NCI-H446 (cell line): ENCODE results near the gene ZDHHC9.
"Not testable (repeated sequence)": the region's sequence is repeated elsewhere in the genome, so short reads cannot be mapped to it uniquely, and the experiment has no call there.

ENCODE experiments used
- DNase-seq, 2 experiments: peaks; one replicate each; lab custom pipeline; 2025; lab: John Stamatoyannopoulos, UW

ZDHHC9 gene

DNA sequence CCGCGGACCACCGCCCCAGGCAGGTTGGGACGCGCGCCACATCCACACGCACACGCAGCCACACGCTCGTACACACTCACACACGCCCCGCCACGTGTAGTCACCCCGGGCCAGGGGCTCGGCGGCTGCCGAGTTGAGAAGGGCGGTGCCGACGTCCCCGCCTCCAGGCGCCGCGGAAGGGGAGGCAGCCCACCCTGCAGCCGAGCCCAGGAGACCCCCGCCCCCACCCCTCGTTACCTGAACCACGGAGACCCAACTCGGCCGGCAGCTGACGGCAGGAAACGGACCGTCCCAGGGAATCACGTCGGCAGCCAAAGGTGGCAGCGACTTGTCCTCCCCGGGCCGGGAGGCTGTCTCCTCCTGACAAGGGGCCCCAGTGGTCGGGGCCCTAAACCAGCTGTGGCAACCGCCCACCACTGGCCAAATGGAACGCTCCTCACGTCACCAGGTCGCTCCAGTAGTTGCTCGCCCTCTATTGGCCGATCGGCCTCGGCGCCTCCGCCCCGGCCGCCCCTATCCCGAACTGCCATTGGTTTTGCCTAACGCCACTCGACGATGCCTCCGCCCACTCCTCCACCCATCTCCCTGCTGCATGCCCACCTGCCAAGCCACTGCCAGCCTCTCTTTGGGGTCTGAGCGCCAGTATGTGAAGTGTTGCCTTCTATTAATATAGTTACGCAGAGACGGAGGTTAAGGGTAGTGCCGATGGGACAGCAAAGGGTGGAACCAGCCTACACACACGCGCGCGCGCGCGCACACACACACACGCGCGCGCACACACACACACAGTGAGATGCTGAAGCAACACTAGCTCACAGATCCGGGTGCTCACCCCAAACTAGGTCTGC lies at the start of gene ZDHHC9:
ZDHHC9 (minus strand) TSS at position 428 of the 848 bp plus-strand sequence. CDS start 1,941 bp downstream, outside the sequence.
- DNase-seq: peak; percentile 31 to 86

DNA sequence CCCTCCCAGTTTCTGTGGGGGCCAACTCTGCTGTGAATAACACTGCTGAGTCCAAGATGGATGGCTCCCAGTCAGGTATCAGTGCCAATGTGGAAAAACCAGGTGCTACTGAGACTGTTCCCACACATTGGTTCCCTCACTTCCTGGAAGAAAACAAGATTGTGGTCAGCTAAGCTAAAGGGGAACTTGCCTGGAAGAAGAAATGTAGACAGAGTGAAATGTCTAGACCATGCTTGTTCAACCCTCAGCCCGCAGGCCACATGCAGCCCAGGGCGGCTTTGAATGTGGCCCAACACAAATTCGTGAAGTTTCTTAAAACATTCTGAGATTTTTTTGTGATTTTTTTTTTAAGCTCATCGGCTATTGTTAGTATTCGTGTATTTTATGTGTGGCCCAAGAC lies 33.7 kb upstream of the ZDHHC9 start:
- DNase-seq: no peak

DNA sequence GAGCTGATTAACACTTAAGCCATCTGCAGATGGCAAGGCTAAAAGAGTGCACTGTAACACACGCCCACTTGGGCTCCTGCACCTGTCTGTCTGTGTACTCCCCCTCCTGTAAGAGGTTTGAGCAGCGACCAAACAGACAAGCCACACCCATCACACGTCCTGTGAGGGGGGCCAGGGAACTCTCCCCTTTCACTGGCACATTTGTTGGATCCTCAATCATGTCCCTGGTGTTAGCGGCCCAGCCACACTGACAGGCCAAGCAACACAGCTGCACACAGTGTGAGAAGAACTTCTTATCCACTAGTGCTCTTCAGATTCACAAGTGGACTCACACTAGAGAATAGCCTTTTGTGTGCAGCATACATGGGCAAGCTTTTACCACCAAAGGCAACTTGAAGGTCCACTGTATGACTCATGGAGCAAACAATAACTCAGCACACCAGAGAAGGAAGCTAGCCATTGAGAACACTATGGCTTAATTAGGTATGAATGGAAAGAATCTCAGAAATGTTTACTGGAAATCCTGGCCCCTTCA lies 33.2 kb upstream of the ZDHHC9 start:
- DNase-seq: no peak

DNA sequence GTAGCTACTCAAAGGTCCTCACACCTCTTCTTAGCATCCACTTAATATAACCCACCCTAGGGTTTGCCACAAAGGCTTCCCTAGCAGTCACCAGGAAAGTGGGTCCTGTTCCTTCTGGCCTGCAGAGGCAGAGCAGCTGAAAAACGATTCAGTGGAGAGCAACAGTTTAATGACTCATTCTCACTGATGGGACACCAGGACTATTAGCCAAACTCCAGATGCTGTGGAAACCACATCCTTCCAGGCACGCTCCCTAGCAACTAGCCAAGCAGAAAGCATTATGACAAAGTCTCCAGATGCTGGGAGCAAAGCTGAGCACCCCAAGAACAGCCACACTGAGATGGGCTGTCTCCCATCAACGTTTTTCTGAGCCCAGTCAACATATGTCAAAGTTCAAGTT lies 32.0 kb upstream of the ZDHHC9 start:
- DNase-seq: no peak

DNA sequence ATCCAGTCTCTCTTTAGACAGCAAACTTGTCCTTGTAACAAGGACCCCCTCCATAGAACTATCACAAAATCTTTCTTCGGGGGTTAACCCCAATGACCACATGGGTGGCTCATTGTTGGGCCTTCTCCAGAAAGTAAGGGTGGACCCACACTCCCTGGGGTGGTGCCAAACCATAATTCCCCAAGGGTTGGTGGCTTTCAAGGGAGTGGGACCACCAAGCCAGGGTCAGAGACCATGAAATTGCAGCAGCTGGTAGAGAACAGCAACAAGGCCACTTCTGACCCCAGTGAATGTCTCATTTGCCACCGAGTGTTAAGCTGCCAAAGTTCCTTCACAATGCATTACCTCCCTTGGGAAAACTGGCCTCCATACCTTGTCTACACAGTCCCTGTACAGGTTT lies 28.8 kb upstream of the ZDHHC9 start:
- no peak for DNase-seq

DNA sequence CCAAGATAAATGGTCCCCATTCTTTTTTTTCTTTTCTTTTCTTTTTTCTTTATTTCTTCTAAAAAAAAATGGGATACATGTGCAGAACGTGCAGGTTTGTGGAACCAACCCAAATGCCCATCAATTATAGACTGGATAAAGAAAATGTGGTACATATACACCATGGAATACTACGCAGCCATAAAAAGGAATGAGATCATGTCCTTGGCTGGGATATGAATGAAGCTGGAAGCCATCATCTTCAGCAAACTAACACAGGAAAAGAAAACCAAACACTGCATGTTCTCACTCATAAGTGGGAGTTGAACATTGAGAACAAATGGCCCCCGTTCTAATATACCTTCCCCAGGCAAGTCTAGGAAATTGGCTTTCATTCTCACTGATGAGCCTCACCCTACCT lies 22.6 kb upstream of the ZDHHC9 start:
- DNase-seq: not testable (repeated sequence)

DNA sequence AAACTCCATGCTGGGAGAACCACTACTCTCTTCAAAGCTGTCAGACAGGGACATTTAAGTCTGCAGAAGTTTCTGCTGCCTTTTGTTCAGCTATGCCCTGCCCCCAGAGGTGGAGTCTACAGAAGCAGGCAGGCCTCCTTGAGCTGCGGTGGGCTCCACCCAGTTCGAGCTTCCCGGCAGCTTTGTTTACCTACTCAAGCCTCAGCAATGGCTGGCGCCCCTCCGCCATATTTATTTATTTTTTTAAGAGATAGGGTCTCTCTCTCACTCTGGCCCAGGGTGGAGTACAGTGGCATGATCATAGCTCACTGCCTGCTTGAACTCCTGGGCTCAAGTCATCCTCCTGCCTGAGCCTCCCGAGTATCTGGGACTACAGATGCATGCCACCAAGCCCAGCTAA lies 15.4 kb upstream of the ZDHHC9 start:
- not testable (repeated sequence) for DNase-seq

DNA sequence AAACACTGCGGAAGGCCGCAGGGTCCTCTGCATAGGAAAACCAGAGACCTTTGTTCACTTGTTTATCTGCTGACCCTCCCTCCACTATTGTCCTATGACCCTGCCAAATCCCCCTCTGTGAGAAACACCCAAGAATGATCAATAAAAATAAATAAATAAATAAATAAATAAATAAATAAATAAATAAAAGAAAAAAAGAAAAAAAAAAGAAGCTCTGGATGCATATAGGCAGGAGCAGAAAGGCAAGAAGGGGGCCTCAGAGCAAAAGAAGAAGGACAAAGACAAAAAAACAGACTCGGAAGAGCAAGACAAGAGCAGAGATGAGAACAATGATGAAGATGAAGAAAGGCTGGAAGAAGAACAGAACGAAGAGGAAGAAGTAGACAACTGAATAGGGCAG lies 8.1 kb upstream of the ZDHHC9 start:
- not testable (repeated sequence) for DNase-seq

DNA sequence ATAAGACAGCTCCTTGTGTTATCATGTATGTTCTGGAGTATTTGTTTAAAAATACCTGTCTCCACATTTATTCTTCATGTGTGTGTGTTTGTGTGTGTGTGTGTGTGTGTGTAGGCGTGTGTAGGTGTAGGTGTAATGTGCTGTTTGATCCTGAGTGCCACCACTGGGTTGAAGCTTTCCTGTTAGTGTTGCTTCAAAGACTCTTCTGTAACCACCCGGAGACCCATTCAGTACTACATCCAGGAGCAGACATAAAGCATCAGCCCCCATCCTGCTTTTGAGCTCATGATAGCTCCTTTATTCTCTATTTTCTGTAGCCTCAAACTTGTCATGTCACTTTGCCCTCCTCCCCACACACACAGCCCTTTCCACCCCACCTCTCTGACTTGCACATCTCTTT lies 3.0 kb upstream of the ZDHHC9 start:
- no peak for DNase-seq

DNA sequence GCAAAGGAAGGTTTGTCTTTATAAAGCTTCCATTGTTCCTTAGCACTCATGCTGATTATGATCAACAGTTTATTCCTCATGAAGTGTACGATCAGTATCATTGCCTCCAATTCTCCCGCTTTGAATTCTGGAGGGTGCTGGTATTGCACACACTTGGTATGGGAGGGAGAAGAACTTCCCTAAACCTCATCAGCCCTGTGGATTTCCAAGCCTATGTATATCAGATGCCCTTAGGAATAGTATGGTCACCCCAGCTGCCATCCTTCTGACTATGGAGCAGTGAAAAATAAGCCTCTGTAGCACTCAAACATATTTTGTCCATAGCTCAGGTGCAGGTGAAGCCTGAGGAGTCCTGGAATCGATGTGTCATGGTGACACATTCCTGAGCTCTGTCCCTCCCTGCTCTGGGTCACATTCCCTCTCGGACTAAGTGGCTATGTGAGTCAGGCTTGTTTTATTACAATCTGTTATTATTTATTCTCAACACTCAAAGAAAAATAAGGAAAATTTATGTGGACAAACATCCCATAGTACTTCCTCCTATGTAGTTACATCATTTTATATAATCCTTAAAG lies 2.0 kb upstream of the ZDHHC9 start:
- DNase-seq: no peak

DNA sequence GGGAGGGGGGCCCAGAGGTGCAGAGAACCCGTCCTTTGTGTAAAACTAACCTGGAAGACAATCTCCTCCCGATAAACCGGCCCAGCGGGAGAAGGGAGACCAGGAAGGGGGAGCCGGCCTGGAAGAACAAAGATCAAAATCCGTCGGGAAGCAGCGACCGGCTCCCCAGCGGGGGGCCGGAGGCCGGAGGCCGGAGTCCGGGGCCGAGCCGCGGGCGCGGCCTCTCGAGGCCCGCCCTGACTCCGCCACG lies 552 bp downstream of the ZDHHC9 start:
- DNase-seq: no peak

DNA sequence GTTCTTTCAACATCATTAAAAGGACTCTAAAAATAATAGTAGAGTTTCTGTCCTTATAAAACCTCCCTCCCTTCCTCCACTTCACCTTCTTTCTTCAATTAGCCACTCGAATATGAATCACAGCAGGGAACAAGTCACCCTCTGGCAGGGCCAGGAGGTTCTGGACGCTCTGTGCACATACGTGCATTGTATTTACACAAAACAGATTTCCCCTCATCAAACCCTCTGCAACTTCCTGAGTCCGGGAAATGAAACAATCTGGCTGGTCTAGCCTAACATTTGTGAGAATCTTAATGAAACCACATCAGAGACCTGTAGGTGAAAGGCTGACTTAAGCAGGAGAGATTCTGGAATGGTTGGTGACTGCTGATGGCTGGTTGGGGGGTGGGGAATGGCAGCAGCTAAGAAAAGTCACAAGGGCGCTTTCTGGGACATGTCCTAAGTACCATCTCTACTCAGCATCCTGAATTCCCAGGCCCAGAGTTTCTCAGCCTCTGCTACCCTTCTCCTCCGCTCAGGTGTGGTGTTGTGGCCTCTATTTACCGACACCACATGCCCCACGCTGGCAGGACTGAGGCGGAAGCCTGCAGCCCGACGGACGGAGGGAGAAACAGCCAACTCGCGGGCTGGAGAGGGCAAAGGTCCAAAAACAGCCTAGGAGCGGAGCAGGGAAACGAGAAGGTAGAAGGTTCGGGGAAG lies 1.0 kb downstream of the ZDHHC9 start:
- no peak for DNase-seq

DNA sequence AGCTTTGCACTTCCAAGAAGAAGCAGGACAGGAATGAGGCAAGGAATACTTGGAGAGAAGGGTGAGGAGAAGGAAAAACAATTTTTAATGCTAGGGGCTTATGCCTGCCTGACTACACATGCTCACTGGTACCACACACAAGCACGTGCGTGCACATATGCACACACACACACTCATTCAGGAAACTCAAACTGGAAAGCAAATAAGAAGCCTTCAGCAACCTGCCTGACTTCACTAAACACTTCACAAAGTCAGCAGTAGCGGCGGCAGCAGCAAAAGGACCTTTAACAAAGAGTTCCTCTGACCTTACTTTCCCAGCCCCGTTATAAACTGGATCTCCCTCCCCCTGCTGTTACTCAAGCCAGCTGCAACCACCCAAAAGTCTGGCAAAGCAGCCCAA lies 3.3 kb downstream of the ZDHHC9 start:
- DNase-seq: no peak

DNA sequence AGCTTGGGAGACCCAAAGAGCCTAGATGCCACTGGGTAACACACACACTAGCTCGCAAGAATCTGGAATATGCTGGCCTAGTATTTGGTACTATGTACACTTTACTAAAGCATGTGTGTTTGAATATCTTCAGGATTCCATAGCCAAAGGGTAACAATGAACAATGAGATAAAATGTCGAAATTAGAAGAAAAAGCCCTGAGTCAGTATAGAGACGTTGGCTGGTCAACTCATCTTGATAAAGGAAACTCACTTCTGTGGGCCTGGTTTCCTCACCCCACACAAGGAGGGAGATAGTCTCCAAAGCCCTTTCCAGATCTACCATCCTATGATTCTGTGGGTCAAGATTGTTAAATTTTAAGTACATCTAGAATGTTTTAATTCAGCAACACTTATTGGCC lies 6.9 kb downstream of the ZDHHC9 start:
- no peak for DNase-seq

DNA sequence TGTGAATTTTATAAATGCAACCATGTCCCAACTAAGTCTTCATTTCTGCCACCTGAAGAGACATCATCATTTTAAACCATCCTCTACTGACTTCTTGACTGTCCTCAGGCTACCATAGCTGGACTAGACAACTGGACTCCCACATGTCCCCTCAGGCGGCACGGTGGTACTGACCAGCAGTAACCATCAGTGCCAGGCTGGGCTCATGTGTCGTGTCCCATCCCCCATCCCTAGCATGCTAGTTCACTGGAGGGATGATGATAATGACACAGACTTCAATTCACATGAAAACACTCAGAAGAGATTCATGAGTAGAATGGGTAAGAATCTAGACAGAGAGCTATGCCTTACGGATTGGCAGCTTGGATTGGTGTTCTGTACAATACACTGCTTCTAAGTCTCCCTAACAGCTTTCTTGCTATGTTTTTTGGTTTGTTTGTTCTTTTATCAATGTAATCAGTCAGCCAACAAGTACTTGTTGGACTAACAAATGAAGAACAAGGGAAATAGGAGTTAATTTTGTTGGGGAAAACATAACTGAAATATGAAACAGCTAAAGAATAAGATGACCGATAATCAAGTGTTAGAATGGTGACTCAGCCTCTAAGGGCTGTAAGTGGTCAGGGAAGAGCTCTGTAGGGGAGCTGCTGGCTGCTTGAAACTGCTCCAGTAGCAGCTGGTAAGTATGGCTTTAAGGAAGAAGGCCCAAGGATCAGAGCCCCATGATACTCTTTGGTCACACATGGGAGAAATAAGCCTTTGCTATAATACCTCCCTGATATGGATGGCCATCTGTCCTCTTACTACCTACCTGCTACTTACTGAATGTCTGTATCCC lies 10.3 kb downstream of the ZDHHC9 start:
- no peak for DNase-seq

DNA sequence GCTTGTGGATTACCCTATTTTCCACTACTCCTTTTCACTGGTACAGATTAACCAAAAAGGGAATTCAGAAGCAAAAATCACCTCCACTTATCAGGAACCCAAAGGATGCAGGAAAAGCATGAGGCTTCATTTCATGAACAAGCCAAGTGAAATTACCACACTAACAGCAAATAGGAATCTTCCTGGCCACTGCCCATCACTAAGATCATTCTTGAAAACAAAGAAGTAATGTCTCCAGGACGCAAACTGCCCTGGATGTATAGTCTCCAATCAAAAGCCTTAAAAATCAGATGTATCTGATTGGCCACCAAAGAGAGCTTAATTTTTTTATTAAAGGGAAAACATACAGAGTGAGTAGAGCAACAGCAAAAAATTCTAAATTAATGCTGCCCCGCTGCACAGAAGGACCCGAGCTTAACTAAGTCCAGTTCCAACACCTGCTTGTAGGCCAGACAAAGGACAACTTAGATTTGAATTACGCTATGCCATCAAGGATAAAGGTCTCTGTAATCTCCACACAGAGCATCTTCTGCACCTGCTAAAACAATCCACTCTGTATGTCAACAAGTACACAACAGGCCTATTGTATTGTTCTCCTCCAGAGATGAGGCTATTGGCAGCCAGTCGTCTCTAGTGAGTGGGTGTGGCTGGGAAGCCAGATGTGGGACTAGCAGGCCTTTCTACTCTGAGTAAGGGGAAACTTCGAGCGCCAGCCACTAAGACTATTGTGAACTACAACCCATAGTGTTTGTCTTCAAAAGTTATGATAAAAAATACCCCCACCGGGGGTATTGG lies 12.4 kb downstream of the ZDHHC9 start:
- DNase-seq: no peak

DNA sequence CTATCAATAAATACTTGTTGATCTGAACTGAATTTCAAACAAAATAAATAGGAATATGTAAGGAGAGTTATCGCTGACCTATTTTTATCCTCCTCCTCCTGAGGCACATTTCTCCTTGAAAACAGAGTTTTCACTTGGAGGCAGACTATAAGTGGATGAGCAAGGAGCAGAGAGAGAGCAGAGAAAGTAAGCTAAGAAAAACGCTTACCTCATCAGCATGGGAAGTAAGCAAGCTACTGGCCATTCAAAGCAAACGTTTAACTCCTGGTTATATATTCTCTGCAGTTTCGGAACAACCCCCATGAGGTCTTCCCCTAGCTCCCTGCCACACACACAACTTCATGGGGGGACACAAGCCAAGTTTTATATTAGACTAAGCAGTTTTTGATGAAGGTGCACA lies 13.2 kb downstream of the ZDHHC9 start:
- DNase-seq: no peak

DNA sequence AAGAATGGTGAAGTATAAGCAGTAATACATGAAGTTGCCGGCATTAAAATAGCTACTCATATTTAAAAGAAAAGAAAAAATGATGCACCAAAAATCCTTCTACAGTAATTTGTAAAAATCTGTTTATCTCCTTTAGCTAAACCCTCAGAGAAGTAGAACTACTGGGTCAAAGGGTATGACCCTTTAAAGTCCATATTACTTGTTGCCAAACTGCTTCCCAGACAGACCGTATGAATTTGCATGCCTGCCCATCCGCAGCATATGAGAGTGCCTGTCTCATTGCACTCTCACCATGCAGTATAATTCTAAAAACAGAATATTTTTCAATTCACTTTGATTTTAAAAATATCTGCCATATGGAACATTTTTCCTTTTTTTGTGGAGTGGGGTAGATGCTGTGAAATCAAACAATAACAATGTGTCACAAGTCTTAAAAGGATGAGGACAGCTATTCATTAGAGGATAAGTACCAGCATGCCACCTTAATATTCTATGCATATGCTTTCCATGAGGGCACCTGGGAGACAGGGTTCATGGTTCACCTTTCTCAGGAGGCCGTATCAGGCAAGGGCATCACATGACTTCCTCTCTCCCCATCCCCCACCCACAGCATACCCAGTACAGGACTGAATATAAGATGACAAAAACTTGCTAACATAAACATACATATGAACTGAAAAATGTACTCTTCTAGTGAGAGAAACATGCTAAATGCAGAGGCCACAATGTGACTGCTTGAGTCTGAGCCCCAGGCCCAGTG lies 17.8 kb downstream of the ZDHHC9 start:
- no peak for DNase-seq

DNA sequence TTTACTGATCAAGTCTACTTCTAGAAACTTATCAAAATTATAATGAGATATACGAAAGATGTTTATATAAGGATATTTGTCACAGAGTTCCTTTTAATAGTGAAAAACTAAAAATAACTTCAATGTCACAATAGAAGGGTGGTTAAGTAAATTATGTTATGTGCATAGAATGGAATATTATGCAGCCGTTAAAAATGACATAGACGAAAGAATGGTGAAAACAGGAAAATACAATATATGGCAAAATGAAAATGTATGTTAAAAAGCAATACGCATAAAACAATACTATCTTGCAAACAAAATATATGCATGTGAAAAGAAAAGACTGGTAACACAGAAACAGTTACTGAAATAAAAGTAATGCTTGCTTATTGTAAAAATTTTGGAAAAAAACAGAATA lies 19.1 kb downstream of the ZDHHC9 start:
- DNase-seq: no peak

DNA sequence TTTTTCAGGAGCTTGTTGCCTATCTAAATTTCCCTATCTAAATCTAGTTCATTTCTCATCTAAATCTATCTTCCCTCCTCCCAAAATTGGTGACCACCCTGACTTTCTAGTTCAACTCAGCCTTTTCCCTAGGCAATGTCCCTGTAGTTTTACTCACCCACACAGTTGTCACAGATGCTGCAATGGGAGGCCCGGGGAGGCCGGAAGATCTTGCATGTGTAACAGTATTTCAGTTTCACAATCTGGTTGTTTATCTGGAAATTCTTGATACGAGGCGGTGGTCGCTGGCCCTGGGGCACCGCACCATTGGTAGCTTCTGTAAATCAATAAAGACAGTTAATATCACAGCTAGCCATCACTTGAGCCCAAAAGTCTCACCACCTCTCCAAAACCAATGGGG lies 20.2 kb downstream of the ZDHHC9 start:
- no peak for DNase-seq

DNA sequence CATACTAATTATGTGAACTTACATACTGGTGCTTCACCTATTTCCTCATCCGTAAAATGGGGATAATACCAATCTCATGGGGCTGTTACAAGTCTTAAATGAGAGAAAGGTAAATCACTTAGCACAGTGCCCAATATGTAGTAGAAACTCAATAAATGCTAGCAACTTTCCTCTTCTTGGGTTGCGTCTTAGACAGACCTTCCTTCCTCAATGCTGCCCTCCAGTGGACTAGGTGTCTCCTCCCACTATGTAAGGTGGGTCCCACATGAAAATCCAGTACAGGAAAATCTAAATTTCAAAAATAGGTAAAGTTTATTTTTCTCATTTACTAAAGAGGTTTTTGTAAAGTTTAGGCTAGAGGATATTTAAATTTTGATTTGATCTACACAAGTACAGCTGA lies 20.6 kb downstream of the ZDHHC9 start:
- peak in 1 of 2 experiments; percentile 25 for DNase-seq
